K562 (cell line): ENCODE results near the gene C1orf116. TPM values are rescaled to one million over a fixed set of nuclear protein-coding genes. Genes with fewer than 3 reads are reported as not detected.

Experiments used
- CBFA2T2 ChIP-seq: fragments of 450-650 bp; conservative IDR thresholded peaks from 2 replicates; pipeline ENCODE4 v1.6.1; 2017; ENCODE audit warnings: mild to moderate bottlenecking
- DNMT1 ChIP-seq: fragments of 450-650 bp; IDR thresholded peaks from 2 replicates; pipeline ENCODE4 v1.6.1; 2016; ENCODE audit warnings: antibody characterized with exemption, mild to moderate bottlenecking
- EZH2 ChIP-seq: IDR thresholded peaks from 2 replicates; pipeline ENCODE4 v1.6.1; 2012; ENCODE audit warnings: low read depth, mild to moderate bottlenecking, inconsistent platforms, low read length, borderline replicate concordance
- NCOA1 ChIP-seq: fragments of 450-650 bp; IDR thresholded peaks from 2 replicates; pipeline ENCODE4 v1.6.1; 2016; ENCODE audit warnings: low read depth
- SMARCA4 ChIP-seq: fragments of 450-650 bp; IDR thresholded peaks from 2 replicates; pipeline ENCODE4 v1.6.1; 2016
- SRSF9 ChIP-seq: fragments of 200-400 bp; formaldehyde crosslinking; IDR thresholded peaks from 2 replicates; pipeline ENCODE4 v1.6.1; 2017; ENCODE audit warnings: low read depth, low read length, borderline replicate concordance
- XRCC4 ChIP-seq: IDR thresholded peaks from one replicate; pipeline ENCODE4 v1.6.1; 2011; ENCODE audit not compliant: insufficient read depth, insufficient read length; ENCODE audit errors: extremely low read depth
- ZC3H8 ChIP-seq: fragments of 450-650 bp; IDR thresholded peaks from 2 replicates; pipeline ENCODE4 v1.6.1; 2017
- ZFPM2 ChIP-seq: fragments of 250-450 bp; sonication (Bioruptor Pico); IDR thresholded peaks from 2 replicates; pipeline ENCODE4 v1.5.1; 2022; ENCODE audit warnings: mild to moderate bottlenecking
- ZNF175 ChIP-seq: fragments of 200-800 bp; sonication (Bioruptor generic); IDR thresholded peaks from 2 replicates; pipeline ENCODE4 v1.6.1; 2016; ENCODE audit warnings: low read depth, mild to moderate bottlenecking, missing genetic modification characterization, missing compliant biosample characterization
- ZNF217 ChIP-seq: sonication (generic); formaldehyde crosslinking; IDR thresholded peaks from 2 replicates; pipeline ENCODE4 v1.8.0; 2022; ENCODE audit warnings: mild to moderate bottlenecking, missing genetic modification reagents
- ZNF408 ChIP-seq: fragments of 250-450 bp; sonication (Bioruptor Pico); IDR thresholded peaks from 2 replicates; pipeline ENCODE4 v1.4.0; 2020; ENCODE audit warnings: low read depth, mild to moderate bottlenecking, moderate library complexity
- ZNF507 ChIP-seq: conservative IDR thresholded peaks from 2 replicates; pipeline ENCODE4 v1.6.1; 2017; ENCODE audit warnings: missing genetic modification characterization, missing compliant biosample characterization
- polyA plus RNA-seq, 8 experiments: library from polyadenylated mRNA; depleted of rRNA in 4 of 8; stranded (reverse) in 5 of 8; unstranded in 3 of 8; fragments of >200 nt; fragmentation: Nextera tagmentation in 2 of 8; fragmentation: Illumina TruSeq in 1 of 8; extraction: Ambion mirVana in 2 of 8; extraction: Trizol in 1 of 8; gene quantifications; 2 replicates each; pipeline versions ENCODE4 v1.2.1 to v1.2.3, GENCODE V29; 2011 to 2014; ENCODE audit warnings: inconsistent platforms in 1 of 8, missing spikeins in 1 of 8
- total RNA-seq, 7 experiments: library from RNA; depleted of rRNA in 6 of 7; stranded (reverse); fragments of >200 nt in 6 of 7; fragmentation: Illumina TruSeq in 2 of 7; extraction: Trizol in 2 of 7; gene quantifications; 2 replicates each; pipeline versions ENCODE4 v1.2.1 to v1.2.3, GENCODE V29; 2011 to 2021; ENCODE audit warnings: low replicate concordance in 1 of 7
- TF ChIP-seq, protein P1 (sequence below): sonication (generic); formaldehyde crosslinking; IDR thresholded peaks from 2 replicates; pipeline ENCODE4 v1.8.0; 2022; ENCODE audit warnings: missing genetic modification reagents, mild to moderate bottlenecking, borderline replicate concordance
- TF ChIP-seq, protein P2 (sequence below): fragments of 250-450 bp; sonication (Bioruptor Pico); IDR thresholded peaks from 2 replicates; pipeline ENCODE4 v1.6.1; 2021; ENCODE audit warnings: mild to moderate bottlenecking
- TF ChIP-seq, protein P3 (sequence below): fragments of 450-650 bp; IDR thresholded peaks from 2 replicates; pipeline ENCODE4 v1.6.1; 2017; ENCODE audit warnings: mild to moderate bottlenecking, moderate library complexity
- TF ChIP-seq, protein P4 (sequence below): sonication (generic); formaldehyde crosslinking; IDR thresholded peaks from 2 replicates; pipeline ENCODE4 v1.8.1; 2023; ENCODE audit warnings: mild to moderate bottlenecking, missing genetic modification reagents
- TF ChIP-seq, protein P5 (sequence below): fragments of 450-650 bp; formaldehyde crosslinking; IDR thresholded peaks from 2 replicates; pipeline ENCODE4 v1.4.0; 2020; ENCODE audit warnings: mild to moderate bottlenecking, moderate library complexity
- TF ChIP-seq, protein P6 (sequence below): fragments of 250-450 bp; sonication (Bioruptor Pico); IDR thresholded peaks from 2 replicates; pipeline ENCODE4 v1.5.0; 2020; ENCODE audit warnings: mild to moderate bottlenecking

Gene C1orf116
- total and polyA plus RNA-seq, 9 of the 15 experiments (the other 6 are each of a cell fraction or from before 2014, with no cell fraction given) = 0.62 to 3.0 (median 0.95) TPM

DNA sequence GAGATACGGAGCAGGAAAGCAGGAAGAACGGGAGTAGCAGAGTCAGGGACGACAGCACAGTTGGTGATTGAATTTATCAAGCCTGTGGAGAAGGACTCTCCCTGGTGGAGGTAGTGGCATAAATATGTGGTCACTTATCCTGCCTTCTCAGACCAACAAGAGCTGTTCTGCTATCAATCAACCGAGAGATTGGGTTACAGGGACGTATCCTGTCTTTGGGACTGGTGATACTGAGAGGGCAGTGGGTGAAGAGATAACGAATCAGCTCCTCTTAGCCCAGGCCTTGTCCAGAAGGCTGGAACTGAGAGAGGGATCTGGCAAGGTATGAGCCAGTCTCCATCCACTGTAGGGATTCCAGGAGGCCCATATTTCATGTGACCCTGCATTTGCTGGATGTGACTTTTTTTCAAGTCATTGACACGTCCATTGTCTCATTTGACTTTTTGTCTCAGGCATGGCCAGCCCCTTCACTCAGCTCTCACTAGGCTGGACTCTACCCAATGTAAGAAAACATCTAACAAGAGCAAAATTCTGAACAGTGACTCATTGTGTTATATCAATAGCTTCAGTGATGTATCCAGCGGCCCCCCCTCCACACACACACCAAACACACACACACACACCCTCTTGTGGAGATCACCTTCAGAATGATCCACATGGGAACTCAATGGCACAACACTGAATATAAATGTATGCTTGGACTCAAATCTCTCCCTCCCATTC is 11.3 kb downstream of the C1orf116 start (continued):
- TF ChIP-seq, protein P1, sequence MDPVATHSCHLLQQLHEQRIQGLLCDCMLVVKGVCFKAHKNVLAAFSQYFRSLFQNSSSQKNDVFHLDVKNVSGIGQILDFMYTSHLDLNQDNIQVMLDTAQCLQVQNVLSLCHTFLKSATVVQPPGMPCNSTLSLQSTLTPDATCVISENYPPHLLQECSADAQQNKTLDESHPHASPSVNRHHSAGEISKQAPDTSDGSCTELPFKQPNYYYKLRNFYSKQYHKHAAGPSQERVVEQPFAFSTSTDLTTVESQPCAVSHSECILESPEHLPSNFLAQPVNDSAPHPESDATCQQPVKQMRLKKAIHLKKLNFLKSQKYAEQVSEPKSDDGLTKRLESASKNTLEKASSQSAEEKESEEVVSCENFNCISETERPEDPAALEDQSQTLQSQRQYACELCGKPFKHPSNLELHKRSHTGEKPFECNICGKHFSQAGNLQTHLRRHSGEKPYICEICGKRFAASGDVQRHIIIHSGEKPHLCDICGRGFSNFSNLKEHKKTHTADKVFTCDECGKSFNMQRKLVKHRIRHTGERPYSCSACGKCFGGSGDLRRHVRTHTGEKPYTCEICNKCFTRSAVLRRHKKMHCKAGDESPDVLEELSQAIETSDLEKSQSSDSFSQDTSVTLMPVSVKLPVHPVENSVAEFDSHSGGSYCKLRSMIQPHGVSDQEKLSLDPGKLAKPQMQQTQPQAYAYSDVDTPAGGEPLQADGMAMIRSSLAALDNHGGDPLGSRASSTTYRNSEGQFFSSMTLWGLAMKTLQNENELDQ = no peak
- TF ChIP-seq DNMT1 (no peak), SRSF9 (no peak), ZFPM2 (CRISPR knock-in tag) (no peak), ZNF217 (CRISPR knock-in tag) (no peak), SMARCA4 (peak; percentile 96), XRCC4 (no peak), ZC3H8 (no peak), ZNF408 (no peak), ZNF507 (no peak), NCOA1 (peak; percentile 86; the same call in 1 of the 2 replicates), EZH2 (0 out of 2 replicates have a peak, but pooled peaks have one; percentile 58), CBFA2T2 (peak; percentile 98), ZNF175 (CRISPR knock-in tag) (peak; percentile 82)
- TF ChIP-seq, protein P2, sequence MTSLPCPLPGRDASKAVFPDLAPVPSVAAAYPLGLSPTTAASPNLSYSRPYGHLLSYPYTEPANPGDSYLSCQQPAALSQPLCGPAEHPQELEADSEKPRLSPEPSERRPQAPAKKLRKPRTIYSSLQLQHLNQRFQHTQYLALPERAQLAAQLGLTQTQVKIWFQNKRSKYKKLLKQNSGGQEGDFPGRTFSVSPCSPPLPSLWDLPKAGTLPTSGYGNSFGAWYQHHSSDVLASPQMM (CRISPR knock-in tag) = no peak
- TF ChIP-seq, protein P3, sequence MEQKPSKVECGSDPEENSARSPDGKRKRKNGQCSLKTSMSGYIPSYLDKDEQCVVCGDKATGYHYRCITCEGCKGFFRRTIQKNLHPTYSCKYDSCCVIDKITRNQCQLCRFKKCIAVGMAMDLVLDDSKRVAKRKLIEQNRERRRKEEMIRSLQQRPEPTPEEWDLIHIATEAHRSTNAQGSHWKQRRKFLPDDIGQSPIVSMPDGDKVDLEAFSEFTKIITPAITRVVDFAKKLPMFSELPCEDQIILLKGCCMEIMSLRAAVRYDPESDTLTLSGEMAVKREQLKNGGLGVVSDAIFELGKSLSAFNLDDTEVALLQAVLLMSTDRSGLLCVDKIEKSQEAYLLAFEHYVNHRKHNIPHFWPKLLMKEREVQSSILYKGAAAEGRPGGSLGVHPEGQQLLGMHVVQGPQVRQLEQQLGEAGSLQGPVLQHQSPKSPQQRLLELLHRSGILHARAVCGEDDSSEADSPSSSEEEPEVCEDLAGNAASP = no peak
- TF ChIP-seq, protein P4, sequence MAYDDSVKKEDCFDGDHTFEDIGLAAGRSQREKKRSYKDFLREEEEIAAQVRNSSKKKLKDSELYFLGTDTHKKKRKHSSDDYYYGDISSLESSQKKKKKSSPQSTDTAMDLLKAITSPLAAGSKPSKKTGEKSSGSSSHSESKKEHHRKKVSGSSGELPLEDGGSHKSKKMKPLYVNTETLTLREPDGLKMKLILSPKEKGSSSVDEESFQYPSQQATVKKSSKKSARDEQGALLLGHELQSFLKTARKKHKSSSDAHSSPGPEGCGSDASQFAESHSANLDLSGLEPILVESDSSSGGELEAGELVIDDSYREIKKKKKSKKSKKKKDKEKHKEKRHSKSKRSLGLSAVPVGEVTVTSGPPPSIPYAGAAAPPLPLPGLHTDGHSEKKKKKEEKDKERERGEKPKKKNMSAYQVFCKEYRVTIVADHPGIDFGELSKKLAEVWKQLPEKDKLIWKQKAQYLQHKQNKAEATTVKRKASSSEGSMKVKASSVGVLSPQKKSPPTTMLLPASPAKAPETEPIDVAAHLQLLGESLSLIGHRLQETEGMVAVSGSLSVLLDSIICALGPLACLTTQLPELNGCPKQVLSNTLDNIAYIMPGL (CRISPR knock-in tag) = 0 out of 2 replicates have a peak, but pooled peaks have one; percentile 39
- TF ChIP-seq, protein P5, sequence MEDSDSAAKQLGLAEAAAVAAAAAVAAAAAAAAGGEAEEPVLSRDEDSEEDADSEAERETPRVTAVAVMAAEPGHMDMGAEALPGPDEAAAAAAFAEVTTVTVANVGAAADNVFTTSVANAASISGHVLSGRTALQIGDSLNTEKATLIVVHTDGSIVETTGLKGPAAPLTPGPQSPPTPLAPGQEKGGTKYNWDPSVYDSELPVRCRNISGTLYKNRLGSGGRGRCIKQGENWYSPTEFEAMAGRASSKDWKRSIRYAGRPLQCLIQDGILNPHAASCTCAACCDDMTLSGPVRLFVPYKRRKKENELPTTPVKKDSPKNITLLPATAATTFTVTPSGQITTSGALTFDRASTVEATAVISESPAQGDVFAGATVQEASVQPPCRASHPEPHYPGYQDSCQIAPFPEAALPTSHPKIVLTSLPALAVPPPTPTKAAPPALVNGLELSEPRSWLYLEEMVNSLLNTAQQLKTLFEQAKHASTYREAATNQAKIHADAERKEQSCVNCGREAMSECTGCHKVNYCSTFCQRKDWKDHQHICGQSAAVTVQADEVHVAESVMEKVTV (CRISPR knock-in tag) = no peak
- TF ChIP-seq, protein P6, sequence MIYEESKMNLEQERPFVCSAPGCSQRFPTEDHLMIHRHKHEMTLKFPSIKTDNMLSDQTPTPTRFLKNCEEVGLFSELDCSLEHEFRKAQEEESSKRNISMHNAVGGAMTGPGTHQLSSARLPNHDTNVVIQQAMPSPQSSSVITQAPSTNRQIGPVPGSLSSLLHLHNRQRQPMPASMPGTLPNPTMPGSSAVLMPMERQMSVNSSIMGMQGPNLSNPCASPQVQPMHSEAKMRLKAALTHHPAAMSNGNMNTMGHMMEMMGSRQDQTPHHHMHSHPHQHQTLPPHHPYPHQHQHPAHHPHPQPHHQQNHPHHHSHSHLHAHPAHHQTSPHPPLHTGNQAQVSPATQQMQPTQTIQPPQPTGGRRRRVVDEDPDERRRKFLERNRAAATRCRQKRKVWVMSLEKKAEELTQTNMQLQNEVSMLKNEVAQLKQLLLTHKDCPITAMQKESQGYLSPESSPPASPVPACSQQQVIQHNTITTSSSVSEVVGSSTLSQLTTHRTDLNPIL (CRISPR knock-in tag) = peak; percentile 35; the same call in 1 of the 2 replicates
